Activated naive CD4-positive, alpha-beta T cell (primary cell): Measurements from ENCODE around the gene GZF1.

ENCODE experiments used
- DNase-seq, 4 experiments: peaks; one replicate each; lab custom pipeline; 2025; lab: John Stamatoyannopoulos, UW

The GZF1 gene

DNA sequence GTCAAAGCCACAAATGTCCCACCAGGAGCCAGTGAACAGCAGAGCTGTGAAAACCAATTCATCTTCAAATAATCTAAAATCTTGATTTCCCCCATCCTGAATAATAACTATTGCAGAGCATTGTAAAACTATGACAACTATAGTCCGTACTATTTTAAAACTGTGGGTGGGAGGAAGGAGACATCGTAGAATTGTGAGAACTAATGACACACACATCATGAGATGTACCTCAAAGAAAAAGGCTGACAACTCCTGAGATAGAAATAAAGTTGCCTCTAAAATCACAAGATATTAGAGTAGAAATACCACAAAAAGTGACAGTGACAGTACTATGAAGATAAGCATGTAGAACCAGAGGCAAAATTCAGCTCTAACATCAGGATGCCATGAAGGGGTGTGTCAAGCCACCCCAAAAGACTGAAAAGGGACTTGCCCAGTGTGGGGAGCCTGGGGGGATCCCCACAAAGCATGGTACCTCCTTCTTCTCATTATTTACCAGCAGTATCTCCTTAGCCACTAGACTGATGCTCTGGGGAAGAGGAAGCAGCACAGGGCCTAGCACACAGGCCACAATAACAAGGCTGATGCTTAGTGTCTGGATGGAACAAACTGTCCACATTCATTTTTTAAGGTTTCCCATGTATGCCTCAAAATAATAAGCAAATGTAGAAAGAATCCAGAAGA is 45.9 kb downstream of the GZF1 start:
- DNase-seq, result no peak

DNA sequence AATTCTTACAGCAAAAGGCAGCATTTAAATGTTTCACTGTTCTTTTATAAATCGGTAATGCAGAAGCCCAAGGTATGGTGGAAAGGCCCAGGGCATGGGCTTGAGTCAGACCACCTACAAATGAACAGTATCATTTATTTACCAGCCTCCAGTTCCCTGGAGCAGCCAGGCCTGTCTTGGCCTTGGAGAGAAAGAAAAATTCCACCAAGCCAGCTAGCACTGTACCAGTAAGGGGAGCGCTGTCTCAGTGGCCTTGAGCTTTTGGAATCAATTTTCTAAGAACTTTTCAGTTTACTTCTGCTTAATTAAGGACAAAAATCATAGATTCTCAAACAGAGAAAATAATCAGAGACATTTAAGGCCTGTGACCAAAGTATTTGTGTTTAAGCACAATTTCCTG is 47.0 kb downstream of the GZF1 start:
- no peak for DNase-seq

DNA sequence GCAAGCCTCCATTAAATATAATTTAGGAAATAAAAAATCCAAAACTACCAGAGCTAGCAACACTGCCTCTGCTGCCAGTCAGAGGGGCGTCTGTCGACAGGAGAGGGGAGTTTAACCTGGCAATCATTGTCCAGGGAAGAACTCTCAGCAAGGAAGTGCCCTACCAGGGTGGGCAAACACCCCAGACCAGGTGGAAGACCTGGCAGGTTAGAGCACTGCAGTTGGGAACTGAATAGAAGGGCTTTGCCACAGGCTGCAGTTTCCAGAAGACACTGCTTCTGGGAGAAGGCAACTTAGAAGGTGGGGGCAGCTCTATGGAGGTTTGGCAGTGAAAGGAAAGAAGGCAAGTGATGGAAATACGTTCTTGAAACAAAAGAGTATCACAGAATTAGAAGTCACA is 47.8 kb downstream of the GZF1 start:
- DNase-seq, result no peak

DNA sequence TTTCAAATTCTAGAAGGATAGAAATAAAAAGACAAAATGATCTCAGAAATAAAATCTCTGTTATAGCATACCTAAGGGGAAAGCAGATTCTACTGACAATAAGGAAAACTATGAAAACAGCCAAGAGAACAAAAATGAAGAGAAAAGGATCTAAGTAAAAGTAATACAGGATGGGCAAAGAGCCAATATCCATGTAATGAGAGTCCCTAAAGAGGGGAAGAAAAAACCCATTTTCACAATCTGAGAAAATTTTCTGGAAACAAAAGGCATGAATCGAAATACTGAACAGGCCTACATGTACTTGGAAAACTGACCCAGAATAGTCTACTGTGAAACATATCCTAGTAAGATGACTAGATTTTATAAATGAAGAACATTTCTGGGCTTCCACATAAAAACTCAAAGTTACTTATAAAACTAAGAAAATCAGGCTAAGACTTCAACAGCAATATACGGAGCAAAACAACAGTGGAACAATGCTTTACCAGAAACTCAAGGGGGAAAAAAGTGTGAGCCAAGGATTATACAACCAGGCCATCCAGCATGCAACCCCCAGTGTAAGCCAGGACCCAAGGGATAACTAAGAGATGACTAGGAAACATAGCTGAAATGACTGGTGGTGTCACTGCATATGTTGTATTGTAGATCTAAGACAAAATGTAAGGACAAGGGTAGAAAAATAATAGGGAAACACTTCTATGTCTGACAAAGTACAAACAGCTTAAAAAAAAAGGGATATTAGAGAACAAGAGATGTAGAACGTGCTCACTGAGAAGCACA is 49.1 kb downstream of the GZF1 start:
- DNase-seq, result no peak

DNA sequence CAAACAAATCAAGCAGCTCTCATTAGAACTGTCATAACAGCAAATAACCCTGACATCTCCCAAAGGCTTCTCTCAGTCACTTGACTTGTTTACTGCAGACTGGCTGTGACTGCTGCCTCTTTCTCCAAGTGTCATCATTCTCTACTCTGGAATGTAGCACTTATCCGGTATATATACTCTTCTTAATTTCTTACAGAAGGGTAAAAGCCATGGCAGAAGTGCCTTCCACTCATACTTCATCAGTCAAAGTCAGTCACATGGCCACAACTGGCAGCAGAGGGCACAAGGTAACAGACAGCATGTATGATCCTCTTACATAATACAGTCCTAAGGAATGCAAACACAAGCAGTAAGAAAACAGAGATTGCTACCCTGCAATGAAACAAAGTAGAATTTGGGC is 50.0 kb downstream of the GZF1 start:
- DNase-seq, result no peak

DNA sequence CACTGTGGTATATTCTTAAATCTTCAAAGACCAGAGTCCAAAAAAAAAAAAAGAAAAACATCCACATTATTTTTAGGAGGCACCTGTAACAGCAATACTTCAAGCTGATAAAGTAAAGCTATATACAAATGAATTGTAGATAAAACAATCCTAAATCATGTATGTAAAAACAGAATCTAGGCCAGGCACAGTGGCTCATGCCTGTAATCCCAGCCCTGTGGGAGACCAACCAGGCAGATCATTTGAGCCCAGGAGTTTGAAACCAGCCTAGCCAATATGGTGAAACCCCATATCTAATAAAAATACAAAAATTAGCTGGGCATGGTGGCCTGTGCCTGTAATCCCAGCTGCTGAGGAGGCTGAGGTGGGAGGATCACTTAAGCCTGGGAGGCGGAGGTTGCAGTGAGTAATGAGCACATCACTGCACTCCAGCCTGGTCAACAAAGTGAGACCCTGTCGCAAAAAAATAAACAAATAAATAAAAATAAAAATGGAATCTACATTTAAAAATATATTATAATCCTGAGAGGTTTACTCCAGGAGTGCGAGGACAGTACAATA is 52.0 kb downstream of the GZF1 start:
- DNase-seq, result no peak

DNA sequence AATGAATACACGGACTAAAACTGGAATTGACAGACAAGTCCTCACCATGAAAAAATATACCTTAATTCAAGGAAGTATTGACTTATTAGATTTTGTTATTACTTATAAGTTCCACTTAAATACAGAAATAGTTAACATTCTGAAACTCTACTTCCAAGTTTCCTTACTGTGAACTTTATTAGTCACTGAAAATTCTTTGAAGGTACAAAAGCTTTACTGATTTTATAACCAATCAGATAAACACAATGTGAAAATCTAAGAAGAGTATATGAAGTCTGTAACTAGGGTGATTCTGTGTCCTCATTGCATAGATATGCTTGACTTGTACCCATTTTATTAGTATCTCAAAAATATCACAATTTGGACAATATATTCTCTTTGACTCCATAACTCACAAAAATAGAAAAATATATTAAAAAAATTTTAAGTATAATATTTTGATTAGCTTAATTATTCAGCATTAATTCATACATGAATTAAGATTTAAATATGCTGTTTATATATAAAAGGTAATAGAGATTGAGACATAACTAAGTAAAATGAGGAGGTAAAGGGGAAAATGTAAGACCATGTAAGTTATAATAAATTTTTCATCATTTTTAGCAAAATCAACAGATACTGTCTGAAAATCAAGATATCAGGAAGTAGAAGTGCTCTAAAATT is 52.7 kb downstream of the GZF1 start:
- no peak for DNase-seq

DNA sequence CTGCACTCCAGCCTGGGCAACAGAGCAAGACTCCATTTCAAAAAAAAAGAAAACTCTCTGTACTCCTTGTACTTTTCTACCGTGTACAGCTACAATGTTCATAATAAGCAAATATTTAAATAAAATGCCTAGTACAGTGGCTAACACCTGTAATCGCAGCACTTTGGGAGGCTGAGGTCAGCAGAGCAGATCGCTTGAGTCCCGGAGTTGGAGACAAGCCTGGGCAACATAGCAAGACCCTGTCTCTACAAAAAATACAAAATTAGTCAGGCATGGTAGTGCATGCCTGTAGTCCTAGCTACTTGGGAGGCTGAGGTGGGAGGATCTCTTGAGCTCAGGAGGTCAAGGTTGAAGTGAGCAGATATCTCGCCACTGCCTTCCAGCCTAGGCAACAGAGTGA is 53.6 kb downstream of the GZF1 start:
- DNase-seq, result no peak

DNA sequence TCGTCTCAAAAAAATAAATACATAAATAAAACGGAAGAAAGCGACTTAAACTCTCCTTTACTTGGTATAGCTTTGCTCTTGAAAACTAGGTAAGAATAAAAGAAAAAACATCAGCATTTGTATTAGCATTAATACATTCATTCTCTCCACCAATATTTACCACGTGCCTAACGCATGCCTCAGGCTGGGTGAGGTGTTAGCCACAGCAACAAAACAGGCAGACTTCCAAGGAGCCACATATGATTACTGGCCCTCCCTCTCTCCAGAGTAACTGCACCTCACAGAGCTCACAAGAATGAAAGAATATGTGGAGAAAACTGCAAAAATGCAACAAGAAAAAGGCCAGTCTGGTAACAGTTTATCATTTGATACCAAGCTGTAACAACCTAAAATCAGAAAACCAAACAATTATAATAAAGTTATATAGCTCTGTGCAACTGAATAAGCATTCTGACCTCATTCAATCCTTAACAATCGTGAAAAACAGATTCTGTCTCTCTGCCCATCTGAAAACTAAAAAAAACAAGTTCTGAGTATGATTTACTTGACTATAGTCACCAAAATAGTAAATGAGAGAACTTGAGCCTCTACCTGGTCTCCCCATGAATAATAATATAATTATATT is 54.1 kb downstream of the GZF1 start:
- no peak for DNase-seq

DNA sequence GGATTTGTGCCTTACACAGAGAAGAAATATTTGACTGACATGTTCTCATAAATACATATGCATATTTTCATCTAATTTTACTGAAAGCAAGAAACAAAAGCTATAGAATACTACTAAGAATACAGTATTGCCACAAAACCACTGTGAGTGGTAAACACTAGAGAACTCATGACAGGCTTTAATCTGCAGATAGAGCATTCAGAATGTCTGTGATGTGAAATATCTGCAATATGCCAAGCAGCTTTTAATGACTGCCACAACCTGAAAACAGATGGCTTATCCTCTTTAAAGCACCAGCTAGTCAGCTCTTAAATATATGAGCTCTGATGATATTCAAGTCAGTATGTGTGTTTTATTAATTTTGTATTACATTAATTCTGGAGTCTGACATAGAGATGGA is 55.9 kb downstream of the GZF1 start:
- no peak for DNase-seq

DNA sequence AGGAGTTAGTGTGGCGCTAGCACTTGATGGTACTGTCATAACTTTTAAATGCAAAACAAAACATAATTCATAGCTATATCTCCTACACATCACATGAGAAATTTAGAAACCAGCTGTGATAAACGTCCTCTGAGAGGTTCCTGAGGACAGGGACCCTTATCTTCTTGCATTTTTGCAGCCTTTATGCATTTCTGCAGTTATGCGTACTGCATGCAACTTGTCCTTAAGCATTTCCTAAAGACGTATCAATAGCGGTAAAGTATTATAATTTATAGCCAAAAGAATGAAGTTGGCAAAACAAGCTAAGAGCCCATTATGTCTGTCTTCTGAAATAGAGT is 57.6 kb downstream of the GZF1 start:
- no peak for DNase-seq

DNA sequence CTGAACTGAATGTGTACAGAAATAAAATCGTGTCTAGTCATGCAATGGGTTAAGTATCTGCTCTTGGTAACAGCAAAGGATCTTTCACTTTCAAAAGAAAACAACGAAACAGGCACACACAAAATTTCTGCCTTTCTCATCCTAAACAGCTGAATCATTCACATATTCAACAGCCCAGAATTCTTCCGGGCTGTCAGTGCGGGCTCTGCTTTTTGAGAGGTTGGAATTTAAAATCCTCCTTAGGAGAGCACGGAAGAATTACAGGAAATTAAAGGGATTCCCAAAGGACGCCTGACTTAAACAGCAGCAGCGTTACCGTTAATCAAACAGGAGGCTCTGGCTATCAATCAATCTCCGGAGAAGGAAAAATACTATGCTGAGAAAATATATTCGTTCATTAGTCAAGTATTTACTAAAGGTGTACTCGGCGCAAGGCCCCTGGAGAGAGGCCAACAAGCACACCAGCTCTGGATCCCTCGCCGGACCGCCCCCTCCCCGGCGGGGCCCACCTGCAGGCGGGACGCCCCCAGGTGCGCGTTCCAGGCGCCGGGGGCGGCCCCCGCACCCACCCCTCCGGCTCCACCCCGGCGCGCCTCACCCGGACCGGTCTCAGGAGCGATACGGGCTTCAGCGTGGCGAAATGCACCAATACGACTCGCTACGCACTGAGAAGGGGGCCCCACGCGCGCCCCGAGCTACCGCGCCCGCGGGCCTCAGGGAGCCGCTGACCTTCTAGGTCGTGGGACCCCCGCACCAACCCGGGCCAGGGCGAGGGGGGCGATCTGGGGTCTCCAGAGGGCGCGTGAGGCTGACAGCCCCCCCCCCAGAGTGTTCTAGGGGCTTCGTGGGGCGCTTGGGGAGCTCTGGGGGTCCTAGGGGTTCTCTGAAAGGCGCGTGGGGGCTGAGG is 58.3 kb downstream of the GZF1 start:
- peak in 2 of 4 experiments; percentile 18 to 29 for DNase-seq

DNA sequence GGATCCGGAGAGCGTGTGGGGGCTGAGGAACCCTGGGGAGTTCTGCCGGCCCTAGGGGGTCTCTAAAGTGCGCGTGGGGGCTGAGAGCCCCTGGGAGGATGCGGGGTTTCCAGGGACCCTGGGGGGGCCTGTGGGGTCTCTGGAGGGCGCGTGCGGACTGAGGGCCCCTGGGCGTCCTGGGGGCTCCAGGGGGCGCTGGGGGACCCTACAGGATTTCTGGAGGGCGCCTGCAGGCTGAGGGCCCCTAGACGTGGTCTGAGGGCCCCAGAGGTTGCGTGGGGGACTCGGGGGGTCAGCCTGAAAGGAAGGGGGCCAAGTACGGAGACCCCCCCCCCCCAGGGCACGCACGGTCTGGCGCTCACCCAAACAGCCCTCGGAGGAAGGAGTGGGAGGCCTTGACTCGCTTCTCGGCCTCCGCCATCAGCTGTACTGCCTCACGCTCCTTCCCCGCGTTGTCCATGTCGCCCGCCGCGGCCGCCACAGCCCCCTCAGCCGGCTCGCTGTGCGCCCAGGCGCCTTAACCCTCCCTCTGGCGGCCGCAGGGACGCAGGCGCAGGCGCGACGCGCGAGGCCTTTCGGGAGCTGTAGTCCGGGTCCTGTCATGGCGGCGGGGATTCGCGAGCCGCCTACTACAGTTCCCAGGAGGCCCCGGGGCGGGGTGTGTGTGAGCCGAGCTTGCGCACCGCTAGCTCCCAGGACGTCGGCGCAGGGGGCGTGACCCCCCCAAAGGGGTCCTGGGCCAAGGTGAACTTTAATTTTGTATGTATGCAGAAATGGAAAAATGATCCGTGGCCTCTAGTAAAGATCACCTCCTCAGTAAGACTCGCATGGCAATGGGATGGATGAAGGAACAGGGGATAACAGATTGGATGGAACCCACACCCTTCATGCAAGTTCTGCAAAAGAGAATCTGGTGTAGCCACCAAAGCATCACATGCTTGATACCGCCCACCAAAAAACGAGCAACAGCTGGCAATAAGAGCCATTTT is 59.3 kb downstream of the GZF1 start, which contains the start of gene NAPB:
Gene NAPB, minus strand, starts transcription at position 546 of the 989 bp plus-strand sequence. Its CDS starts 86 bp downstream, at position 460.
- DNase-seq, result peak; percentile 72 to 90 (median 81)
